NB4 (cell line): ENCODE results near the gene DCC.

Experiments
- MYC ChIP-seq: IDR thresholded peaks from 2 replicates; pipeline ENCODE4 v1.6.1; 2011; ENCODE audit warnings: low read depth, low read length
- POLR2A ChIP-seq: IDR thresholded peaks from 2 replicates; pipeline ENCODE4 v1.6.1; 2011; ENCODE audit warnings: mild to moderate bottlenecking; ENCODE audit not compliant: insufficient read length; ENCODE audit errors: extremely low read depth
- TF ChIP-seq, protein P1 (sequence below): IDR thresholded peaks from one replicate; pipeline ENCODE4 v1.5.1; 2012; ENCODE audit warnings: low read depth, low read length
- TF ChIP-seq, protein P2 (sequence below): IDR thresholded peaks from 2 replicates; pipeline ENCODE4 v1.6.1; 2011; ENCODE audit warnings: low read depth, low read length

GRCh38 chr18:52426041-52426440 is 86.0 kb downstream of the DCC start:
- TF ChIP-seq POLR2A: no peak
- TF ChIP-seq, protein P1, sequence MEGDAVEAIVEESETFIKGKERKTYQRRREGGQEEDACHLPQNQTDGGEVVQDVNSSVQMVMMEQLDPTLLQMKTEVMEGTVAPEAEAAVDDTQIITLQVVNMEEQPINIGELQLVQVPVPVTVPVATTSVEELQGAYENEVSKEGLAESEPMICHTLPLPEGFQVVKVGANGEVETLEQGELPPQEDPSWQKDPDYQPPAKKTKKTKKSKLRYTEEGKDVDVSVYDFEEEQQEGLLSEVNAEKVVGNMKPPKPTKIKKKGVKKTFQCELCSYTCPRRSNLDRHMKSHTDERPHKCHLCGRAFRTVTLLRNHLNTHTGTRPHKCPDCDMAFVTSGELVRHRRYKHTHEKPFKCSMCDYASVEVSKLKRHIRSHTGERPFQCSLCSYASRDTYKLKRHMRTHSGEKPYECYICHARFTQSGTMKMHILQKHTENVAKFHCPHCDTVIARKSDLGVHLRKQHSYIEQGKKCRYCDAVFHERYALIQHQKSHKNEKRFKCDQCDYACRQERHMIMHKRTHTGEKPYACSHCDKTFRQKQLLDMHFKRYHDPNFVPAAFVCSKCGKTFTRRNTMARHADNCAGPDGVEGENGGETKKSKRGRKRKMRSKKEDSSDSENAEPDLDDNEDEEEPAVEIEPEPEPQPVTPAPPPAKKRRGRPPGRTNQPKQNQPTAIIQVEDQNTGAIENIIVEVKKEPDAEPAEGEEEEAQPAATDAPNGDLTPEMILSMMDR: no peak
- TF ChIP-seq, protein P2, sequence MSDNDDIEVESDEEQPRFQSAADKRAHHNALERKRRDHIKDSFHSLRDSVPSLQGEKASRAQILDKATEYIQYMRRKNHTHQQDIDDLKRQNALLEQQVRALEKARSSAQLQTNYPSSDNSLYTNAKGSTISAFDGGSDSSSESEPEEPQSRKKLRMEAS: no peak
- TF ChIP-seq MYC: no peak
